CD4-positive, alpha-beta T cell (primary cell): Measurements from ENCODE around the gene MBD3L5. TPM values are rescaled to one million over a fixed set of nuclear protein-coding genes. Genes with fewer than 3 reads are reported as not detected.

Source experiments
- ATAC-seq: fragments of 200-7000 bp; cut with Tn5 transposase; one replicate; pipeline ENCODE4 v1.10.0; 2022; ENCODE audit warnings: mild to moderate bottlenecking; ENCODE audit not compliant: poor library complexity
- CTCF ChIA-PET: fragments of 350-600 bp; sonication (Branson Sonifier 250); formaldehyde crosslinking; loops from one replicate; lab custom pipeline; 2021; ENCODE audit warnings: antibody characterized with exemption, inconsistent platforms; lab: Charles Lee
- POLR2A ChIA-PET: fragments of 350-600 bp; sonication (Branson Sonifier 250); formaldehyde crosslinking; loops from one replicate; lab custom pipeline; 2021; ENCODE audit warnings: antibody characterized with exemption, inconsistent platforms; lab: Charles Lee
- DNase-seq, 14 experiments: peaks; one replicate each; pipeline ENCODE4 v3.0.0-alpha.2; 2013 to 2020; ENCODE audit warnings: mixed read lengths in 2 of 14
- H3K27ac ChIP-seq, 2 donors: one replicate each; pipeline versions ENCODE4 v1.5.1 to v1.7.0; 2013; ENCODE audit warnings: low read length in 2 of 2, low read depth in 1 of 2, mild to moderate bottlenecking in 1 of 2
- H3K27me3 ChIP-seq, 2 experiments: 1 replicate in 1 of 2; 2 replicates in 1 of 2; pipeline versions ENCODE4 v1.6.1 to v1.7.0; 2013; ENCODE audit warnings: low read length in 2 of 2, control low read depth in 1 of 2, mild to moderate bottlenecking in 1 of 2, moderate library complexity in 1 of 2; ENCODE audit not compliant: insufficient read depth in 2 of 2, control insufficient read depth in 1 of 2
- H3K36me3 ChIP-seq: one replicate; pipeline ENCODE4 v1.6.1; 2013; ENCODE audit warnings: low read length, control low read depth; ENCODE audit not compliant: insufficient read depth
- H3K4me1 ChIP-seq: one replicate; pipeline ENCODE4 v1.6.1; 2013; ENCODE audit warnings: low read length, control low read depth; ENCODE audit not compliant: insufficient read depth
- H3K4me3 ChIP-seq: one replicate; pipeline ENCODE4 v1.5.1; 2013; ENCODE audit warnings: mild to moderate bottlenecking, low read length, moderate library complexity
- H3K9me3 ChIP-seq, 2 experiments: 1 replicate in 1 of 2; 2 replicates in 1 of 2; pipeline versions ENCODE4 v1.6.1 to v1.7.0; 2013; ENCODE audit warnings: low read length in 2 of 2, mild to moderate bottlenecking in 2 of 2, control low read depth in 1 of 2, moderate library complexity in 1 of 2; ENCODE audit not compliant: control insufficient read depth in 1 of 2, insufficient read depth in 1 of 2
- H3K27ac Mint-ChIP-seq: one replicate; pipeline ENCODE4 v1.8.0; 2020; ENCODE audit warnings: mixed read lengths
- H3K27me3 Mint-ChIP-seq: one replicate; pipeline ENCODE4 v1.8.0; 2021; ENCODE audit warnings: mixed read lengths
- H3K36me3 Mint-ChIP-seq: one replicate; pipeline ENCODE4 v1.8.0; 2021; ENCODE audit warnings: low read depth, mixed read lengths
- H3K4me1 Mint-ChIP-seq: one replicate; pipeline ENCODE4 v1.8.0; 2021; ENCODE audit warnings: low read depth, mixed read lengths
- H3K4me3 Mint-ChIP-seq: one replicate; pipeline ENCODE4 v1.8.0; 2020; ENCODE audit warnings: mild to moderate bottlenecking, mixed read lengths
- H3K9me3 Mint-ChIP-seq: one replicate; pipeline ENCODE4 v1.8.0; 2020; ENCODE audit warnings: mixed read lengths
- intact Hi-C, 2 experiments: fragments of 100-400 bp; cut with DNase I in 1 of 2; cut with micrococcal nuclease in 1 of 2; formaldehyde crosslinking; loops; one replicate each; pipeline versions ENCODE4 v1.15.1 to v1.9.0; 2023 to 2025; cut with DNase I, micrococcal nuclease
- total RNA-seq, 174 experiments: library from RNA in 2 of 174; stranded (reverse) in 2 of 174; gene quantifications; one replicate each; pipeline ENCODE4 v1.2.3 and lab custom pipeline; 2021 to 2026
- TF ChIP-seq, protein P1 (sequence below): fragments of 200-600 bp; IDR thresholded peaks from one replicate; pipeline ENCODE4 v1.8.0; 2022; ENCODE audit warnings: antibody characterized with exemption, mild to moderate bottlenecking

Gene MBD3L5
- total RNA-seq, 2 experiments from 2014 or later: not detected

- Histone ChIP-seq H3K4me1 (peaks cover 19% of the 10 kb centered on the region), H3K9me3 (peaks cover 0 to 8% of the 10 kb centered on the region in 2 experiments), H3K27me3 (no peaks in the 10 kb centered on the region), H3K4me3 (no peak overlapping the region), H3K36me3 (no peaks in the 10 kb centered on the region), H3K27ac (no peak overlapping the region)
- ATAC-seq: peak; percentile 47
- intact Hi-C loops: no loop called here
- POLR2A ChIA-PET: no interaction called here
- DNase-seq: peak in 1 of 14 experiments; percentile 65
- TF ChIP-seq, protein P1, sequence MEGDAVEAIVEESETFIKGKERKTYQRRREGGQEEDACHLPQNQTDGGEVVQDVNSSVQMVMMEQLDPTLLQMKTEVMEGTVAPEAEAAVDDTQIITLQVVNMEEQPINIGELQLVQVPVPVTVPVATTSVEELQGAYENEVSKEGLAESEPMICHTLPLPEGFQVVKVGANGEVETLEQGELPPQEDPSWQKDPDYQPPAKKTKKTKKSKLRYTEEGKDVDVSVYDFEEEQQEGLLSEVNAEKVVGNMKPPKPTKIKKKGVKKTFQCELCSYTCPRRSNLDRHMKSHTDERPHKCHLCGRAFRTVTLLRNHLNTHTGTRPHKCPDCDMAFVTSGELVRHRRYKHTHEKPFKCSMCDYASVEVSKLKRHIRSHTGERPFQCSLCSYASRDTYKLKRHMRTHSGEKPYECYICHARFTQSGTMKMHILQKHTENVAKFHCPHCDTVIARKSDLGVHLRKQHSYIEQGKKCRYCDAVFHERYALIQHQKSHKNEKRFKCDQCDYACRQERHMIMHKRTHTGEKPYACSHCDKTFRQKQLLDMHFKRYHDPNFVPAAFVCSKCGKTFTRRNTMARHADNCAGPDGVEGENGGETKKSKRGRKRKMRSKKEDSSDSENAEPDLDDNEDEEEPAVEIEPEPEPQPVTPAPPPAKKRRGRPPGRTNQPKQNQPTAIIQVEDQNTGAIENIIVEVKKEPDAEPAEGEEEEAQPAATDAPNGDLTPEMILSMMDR: peak; percentile 73
- Mint-ChIP-seq H3K27ac (no peak overlapping the region), H3K9me3 (peaks cover 4% of the 10 kb centered on the region), H3K27me3 (no peaks in the 10 kb centered on the region), H3K4me3 (peak overlapping the region; percentile 6), H3K4me1 (peaks cover 49% of the 10 kb centered on the region), H3K36me3 (no peaks in the 10 kb centered on the region)
- CTCF ChIA-PET: no interaction called here
Observed at GRCh38 chr19:7004313-7004931, 26.0 kb upstream of the MBD3L5 start.

DNA sequence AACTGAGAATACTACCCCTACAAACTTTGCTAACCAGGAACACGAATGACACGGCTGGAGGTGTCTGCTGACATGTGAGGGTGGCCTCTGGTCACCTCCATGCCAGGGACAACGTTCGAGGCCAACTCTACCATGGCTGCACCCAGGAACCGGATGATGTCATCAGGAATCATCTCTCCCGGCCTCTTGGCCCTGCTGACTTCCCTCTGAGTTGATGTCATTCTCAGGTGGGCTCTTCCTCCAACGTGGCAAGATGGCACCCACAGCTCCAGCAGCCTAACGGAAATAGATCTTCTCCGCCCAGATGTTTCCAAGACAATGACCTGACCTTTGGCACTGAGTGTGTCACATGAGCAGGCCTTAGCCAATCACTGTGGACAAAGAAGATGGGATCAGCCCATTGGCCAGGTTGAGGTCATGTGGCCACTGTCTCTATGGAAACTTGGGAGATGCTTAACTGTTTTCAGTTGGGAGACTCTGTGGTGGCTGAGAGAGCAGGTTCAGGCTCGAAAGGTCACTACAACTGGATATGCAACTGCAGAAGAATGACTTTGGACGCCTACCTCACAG lies 24.2 kb upstream of the MBD3L5 start:
- Mint-ChIP-seq H3K9me3 (no peaks in the 10 kb centered on the region), H3K4me3 (no peak overlapping the region), H3K4me1 (peaks cover 52% of the 10 kb centered on the region), H3K27ac (no peak overlapping the region), H3K27me3 (no peaks in the 10 kb centered on the region), H3K36me3 (no peaks in the 10 kb centered on the region)
- TF ChIP-seq, protein P1: no peak
- DNase-seq (no peak), ATAC-seq (no peak)
- Histone ChIP-seq H3K27ac (no peak overlapping the region), H3K9me3 (peaks cover 0 to 8% of the 10 kb centered on the region in 2 experiments), H3K36me3 (no peaks in the 10 kb centered on the region), H3K4me3 (no peak overlapping the region), H3K27me3 (no peaks in the 10 kb centered on the region), H3K4me1 (peaks cover 24% of the 10 kb centered on the region)
- intact Hi-C loops: no loop called here
- ChIA-PET CTCF (no interaction called here), POLR2A (interaction anchor here (0.6 kb wide), 1 partner anchor 116 kb away, joined by 4 read pairs; no protein-coding TSS in a partner anchor)

- no peaks in the 10 kb centered on the region for H3K36me3 Mint-ChIP-seq
- CTCF ChIA-PET: no interaction called here
- TF ChIP-seq, protein P1: no peak
- no peak for DNase-seq
- no peaks in the 10 kb centered on the region for H3K9me3 Mint-ChIP-seq
- no peaks in the 10 kb centered on the region for H3K27me3 ChIP-seq
- no peak overlapping the region for H3K27ac ChIP-seq
- H3K4me1 Mint-ChIP-seq: peaks cover 53% of the 10 kb centered on the region
- POLR2A ChIA-PET: interaction anchor here (0.6 kb wide), 2 partner anchors 118 to 1578 kb away, joined by 3 read pairs; no protein-coding TSS in a partner anchor
- no peak overlapping the region for H3K4me3 ChIP-seq
- H3K27me3 Mint-ChIP-seq: no peaks in the 10 kb centered on the region
- intact Hi-C loops: no loop called here
- peaks cover 26% of the 10 kb centered on the region for H3K4me1 ChIP-seq
- ATAC-seq: no peak
- no peak overlapping the region for H3K4me3 Mint-ChIP-seq
- peaks cover 0 to 21% of the 10 kb centered on the region in 2 experiments for H3K9me3 ChIP-seq
- no peaks in the 10 kb centered on the region for H3K36me3 ChIP-seq
- H3K27ac Mint-ChIP-seq: no peak overlapping the region
Observed at GRCh38 chr19:7007859-7008258, 22.5 kb upstream of the MBD3L5 start.
